Mucosa of descending colon (tissue), 3 donors: ENCODE measurements around the gene SLC5A10. TPM values are rescaled to one million over a fixed set of nuclear protein-coding genes. Genes with fewer than 3 reads are reported as not detected.
A peak's percentile ranks its signal among the peaks of the same experiment; 100 is the strongest.
"Not testable (repeated sequence)": the region's sequence is repeated elsewhere in the genome, so short reads cannot be mapped to it uniquely, and the experiment has no call there.

Experiments
- ATAC-seq: fragments of 200-7000 bp; cut with Tn5 transposase; one replicate; pipeline ENCODE4 v1.9.1; 2020; ENCODE audit warnings: mild to moderate bottlenecking, moderate library complexity
- DNase-seq, 3 donors: peaks; one replicate each; pipeline ENCODE4 v3.0.0-alpha.2; 2020
- H3K36me3 ChIP-seq: fragments of 200-600 bp; one replicate; pipeline ENCODE4 v1.8.0; 2021; ENCODE audit warnings: low read depth, mild to moderate bottlenecking
- H3K4me1 ChIP-seq: fragments of 200-600 bp; one replicate; pipeline ENCODE4 v1.8.0; 2021; ENCODE audit warnings: low read depth, mild to moderate bottlenecking
- H3K4me3 ChIP-seq: fragments of 200-600 bp; one replicate; pipeline ENCODE4 v1.8.0; 2021; ENCODE audit warnings: mild to moderate bottlenecking
- H3K9me3 ChIP-seq: fragments of 200-600 bp; one replicate; pipeline ENCODE4 v1.8.0; 2021; ENCODE audit warnings: mild to moderate bottlenecking
- intact Hi-C, 2 donors: fragments of 100-400 bp; cut with DNase I in 1 of 2; cut with micrococcal nuclease in 1 of 2; formaldehyde crosslinking; loops; one replicate each; pipeline versions ENCODE4 v1.11.0 to v1.11.1; 2022; cut with DNase I, micrococcal nuclease
- total RNA-seq, 3 donors: library from RNA; stranded (reverse); fragmentation: NEBNext Ultra II Directional in 2 of 3; extraction: Animal tissue kit (Norgen Biotek cat#: 25700) in 2 of 3; gene quantifications; one replicate each; pipeline versions ENCODE4 v1.2.1 to v1.2.4, GENCODE V29; 2021 to 2023
- TF ChIP-seq, protein P1 (sequence below): fragments of 200-600 bp; IDR thresholded peaks from one replicate; pipeline ENCODE4 v1.8.0; 2022; ENCODE audit warnings: antibody characterized with exemption, mild to moderate bottlenecking
- donor health status: DM: no; HTN: no; CAD: no; lungs with moderate emphysema.
- donor health status: DM: no; HTN: no; CAD: no.
- donor health status: DM: no; HTN: yes; CAD: no.

The SLC5A10 gene
- total RNA-seq, 3 donors from 2014 or later = 0.12 TPM; not detected in 2

DNA sequence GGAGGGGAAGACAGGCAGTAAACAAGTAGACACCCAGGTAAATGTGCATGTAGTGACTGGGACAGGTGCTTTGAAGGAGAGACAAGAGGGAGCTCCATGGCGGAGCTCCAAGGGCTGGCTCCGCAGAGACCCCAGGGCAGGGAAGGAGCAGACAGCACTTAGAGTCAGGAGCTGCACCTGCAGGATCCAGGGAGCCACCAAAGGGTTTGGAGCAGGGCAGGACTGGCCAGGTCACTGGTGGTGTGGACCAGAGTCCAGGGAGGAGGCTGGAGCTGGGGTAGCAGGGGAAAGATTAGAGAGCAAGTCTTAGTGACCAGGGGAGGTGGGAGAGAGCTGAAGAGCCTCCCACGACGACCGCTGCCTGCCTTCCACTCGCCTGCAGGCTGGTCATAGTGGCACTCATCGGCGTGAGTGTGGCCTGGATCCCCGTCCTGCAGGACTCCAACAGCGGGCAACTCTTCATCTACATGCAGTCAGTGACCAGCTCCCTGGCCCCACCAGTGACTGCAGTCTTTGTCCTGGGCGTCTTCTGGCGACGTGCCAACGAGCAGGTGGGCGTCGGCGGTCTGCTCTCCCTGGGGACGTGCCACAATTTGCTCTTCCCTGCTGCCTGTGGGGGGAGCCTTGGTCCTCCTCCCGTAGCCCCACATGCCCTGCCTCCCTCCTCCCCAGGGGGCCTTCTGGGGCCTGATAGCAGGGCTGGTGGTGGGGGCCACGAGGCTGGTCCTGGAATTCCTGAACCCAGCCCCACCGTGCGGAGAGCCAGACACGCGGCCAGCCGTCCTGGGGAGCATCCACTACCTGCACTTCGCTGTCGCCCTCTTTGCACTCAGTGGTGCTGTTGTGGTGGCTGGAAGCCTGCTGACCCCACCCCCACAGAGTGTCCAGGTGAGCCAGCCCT lies 67.3 kb downstream of the SLC5A10 start:
- H3K9me3 ChIP-seq = no peaks in the 10 kb centered on the region
- DNase-seq (peak in 2 of 3 donors; percentile 24 to 47), ATAC-seq (no peak)
- H3K4me1 ChIP-seq = no peaks in the 10 kb centered on the region
- intact Hi-C loops = no loop called here
- H3K36me3 ChIP-seq = no peaks in the 10 kb centered on the region
- TF ChIP-seq, protein P1, sequence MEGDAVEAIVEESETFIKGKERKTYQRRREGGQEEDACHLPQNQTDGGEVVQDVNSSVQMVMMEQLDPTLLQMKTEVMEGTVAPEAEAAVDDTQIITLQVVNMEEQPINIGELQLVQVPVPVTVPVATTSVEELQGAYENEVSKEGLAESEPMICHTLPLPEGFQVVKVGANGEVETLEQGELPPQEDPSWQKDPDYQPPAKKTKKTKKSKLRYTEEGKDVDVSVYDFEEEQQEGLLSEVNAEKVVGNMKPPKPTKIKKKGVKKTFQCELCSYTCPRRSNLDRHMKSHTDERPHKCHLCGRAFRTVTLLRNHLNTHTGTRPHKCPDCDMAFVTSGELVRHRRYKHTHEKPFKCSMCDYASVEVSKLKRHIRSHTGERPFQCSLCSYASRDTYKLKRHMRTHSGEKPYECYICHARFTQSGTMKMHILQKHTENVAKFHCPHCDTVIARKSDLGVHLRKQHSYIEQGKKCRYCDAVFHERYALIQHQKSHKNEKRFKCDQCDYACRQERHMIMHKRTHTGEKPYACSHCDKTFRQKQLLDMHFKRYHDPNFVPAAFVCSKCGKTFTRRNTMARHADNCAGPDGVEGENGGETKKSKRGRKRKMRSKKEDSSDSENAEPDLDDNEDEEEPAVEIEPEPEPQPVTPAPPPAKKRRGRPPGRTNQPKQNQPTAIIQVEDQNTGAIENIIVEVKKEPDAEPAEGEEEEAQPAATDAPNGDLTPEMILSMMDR = no peak
- H3K4me3 ChIP-seq = no peak overlapping the region

DNA sequence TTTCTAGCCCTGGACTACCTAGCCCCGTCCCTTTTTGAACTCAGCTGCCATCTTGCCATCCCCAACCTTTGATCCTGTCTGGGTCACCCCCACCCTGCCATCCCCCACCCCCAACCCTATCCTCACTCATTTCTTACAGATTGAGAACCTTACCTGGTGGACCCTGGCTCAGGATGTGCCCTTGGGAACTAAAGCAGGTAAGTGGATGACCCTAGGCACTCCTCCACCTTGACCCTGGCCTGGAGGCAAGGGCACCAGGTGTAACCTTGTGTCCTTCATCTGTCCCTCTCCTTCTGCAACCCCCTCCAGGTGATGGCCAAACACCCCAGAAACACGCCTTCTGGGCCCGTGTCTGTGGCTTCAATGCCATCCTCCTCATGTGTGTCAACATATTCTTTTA lies 68.1 kb downstream of the SLC5A10 start:
- intact Hi-C loops = no loop called here

DNA sequence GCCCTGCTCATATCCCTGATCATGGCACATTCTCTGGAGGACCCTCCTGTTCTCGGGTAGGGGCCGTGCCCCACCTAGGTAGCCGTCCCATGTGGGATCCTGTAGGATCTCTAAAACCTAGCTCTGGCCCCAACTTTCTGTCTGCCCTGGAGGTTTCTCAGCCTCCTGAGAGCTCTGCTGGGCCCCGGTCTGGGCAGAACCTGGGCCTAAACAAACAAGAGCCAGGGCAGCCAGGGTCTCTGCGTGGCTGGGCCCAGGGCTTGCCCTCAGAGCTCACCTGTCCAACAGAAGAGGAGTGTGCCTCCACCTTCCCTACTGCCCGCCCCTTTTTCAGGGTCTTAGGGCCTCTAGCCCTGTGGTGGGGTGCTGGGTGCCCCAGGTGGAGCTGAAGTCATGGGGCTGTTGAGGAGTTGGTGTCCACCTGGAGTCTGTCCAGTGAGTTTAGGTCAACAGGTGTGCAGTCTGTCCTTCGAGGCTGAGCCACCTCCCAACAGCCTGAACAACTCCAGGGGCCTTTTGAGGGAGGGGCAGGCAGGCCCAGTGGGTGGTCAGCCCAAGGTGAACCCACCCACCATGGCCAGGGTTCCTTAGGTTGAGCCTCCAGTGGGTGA lies 69.2 kb downstream of the SLC5A10 start:
- DNase-seq = peak in 2 of 3 donors; percentile 20 to 34
- H3K9me3 ChIP-seq, intact Hi-C loops, H3K36me3 ChIP-seq, H3K4me1 ChIP-seq, H3K4me3 ChIP-seq, ATAC-seq: not testable (repeated sequence)

More for the DNA sequence above, 68.1 kb downstream of the SLC5A10 start:
- TF ChIP-seq, protein P1 = no peak
- H3K36me3 ChIP-seq = no peaks in the 10 kb centered on the region
- no peak for ATAC-seq
- no peak overlapping the region for H3K4me3 ChIP-seq
- peak in 2 of 3 donors; percentile 17 to 27 for DNase-seq
- no peaks in the 10 kb centered on the region for H3K9me3 ChIP-seq
- no peaks in the 10 kb centered on the region for H3K4me1 ChIP-seq

DNA sequence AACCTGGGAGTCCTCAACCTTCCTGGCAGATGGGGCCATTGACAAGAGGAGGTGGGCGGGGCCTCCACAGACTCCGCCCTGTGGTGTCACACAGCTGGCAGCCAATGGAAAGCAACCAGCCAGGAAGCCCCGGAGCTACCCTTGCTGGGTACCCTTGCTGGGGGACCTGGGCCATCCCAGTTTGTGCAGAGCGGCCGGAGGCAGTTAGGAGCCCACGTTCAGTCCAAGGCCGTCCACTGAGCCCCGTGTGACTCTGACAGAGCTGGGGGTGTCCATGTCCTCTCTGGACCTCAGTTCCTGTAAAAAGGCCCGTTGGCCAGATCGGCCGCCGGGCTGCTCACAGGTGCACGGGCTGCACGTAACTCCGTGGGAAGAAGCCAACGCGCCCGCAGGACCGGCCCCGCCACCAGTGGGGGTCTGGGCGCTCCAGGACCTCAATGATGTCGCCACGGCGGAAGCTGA lies 69.7 kb downstream of the SLC5A10 start:
- peak; percentile 54 to 58 (median 57) for DNase-seq
- Histone ChIP-seq H3K36me3 (no peaks in the 10 kb centered on the region), H3K4me1 (no peaks in the 10 kb centered on the region), H3K4me3 (no peak overlapping the region), H3K9me3 (no peaks in the 10 kb centered on the region)
- intact Hi-C loops = no loop called here
- peak; percentile 21 for ATAC-seq
- TF ChIP-seq, protein P1 = no peak

DNA sequence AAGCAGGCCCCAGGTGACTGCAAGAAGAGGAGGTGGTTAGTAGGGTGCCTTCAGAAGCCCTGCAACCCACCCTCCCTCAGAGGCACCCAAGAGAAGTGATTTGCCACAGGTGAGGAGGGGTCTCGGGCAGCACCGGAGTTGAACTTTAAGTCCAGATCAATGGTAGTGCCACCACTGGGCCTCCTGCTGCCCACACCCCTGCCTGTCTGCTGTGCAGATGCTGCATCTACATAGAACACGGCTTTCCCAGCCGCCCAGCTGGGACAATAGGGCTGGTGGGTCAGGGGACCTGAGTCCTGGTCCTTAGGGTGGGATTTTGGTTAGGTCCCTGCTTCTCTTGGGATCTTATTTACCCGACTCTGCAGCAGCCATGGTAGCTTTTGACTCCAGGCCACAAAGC lies 70.2 kb downstream of the SLC5A10 start:
- peak in 2 of 3 donors; percentile 11 to 23 for DNase-seq
- H3K4me3 ChIP-seq = no peak overlapping the region
- TF ChIP-seq, protein P1 = no peak
- intact Hi-C loops = no loop called here
- H3K4me1 ChIP-seq = no peaks in the 10 kb centered on the region
- H3K36me3 ChIP-seq = no peaks in the 10 kb centered on the region
- no peak for ATAC-seq
- no peaks in the 10 kb centered on the region for H3K9me3 ChIP-seq

DNA sequence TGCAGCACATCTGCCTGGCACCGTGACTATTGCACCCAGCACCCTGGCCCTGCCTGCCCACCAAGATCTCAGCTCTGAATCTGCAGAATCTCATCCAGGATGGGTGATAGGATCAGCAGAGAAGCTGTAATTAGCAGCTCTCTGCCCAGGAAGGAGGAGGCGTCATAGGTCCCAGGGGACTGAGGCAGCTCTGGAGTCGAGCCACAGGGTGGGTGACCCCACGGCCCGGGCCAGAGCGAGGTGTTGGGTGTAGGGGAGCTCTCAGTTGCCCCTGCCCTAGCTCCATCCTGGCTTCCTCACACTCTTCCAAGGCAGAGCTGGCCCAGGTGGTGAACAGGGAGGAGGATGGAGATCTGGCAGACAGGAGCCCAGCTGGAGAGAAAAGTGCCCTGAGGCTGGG lies 70.8 kb downstream of the SLC5A10 start:
- Histone ChIP-seq H3K36me3 (no peaks in the 10 kb centered on the region), H3K4me3 (no peak overlapping the region), H3K4me1 (no peaks in the 10 kb centered on the region), H3K9me3 (no peaks in the 10 kb centered on the region)
- ATAC-seq (no peak), DNase-seq (peak in 2 of 3 donors; percentile 18 to 44)
- TF ChIP-seq, protein P1 = no peak
- intact Hi-C loops = no loop called here
